Fibroblast of villous mesenchyme (primary cell): ENCODE measurements around the gene VPS13A. TPM values are rescaled to one million over a fixed set of nuclear protein-coding genes. Genes with fewer than 3 reads are reported as not detected.

Experiments
- DNase-seq: peaks from one replicate; pipeline ENCODE4 v3.0.0-alpha.2; 2010; ENCODE audit warnings: low read depth
- H3K4me3 ChIP-seq: 2 replicates; pipeline ENCODE4 v1.5.1; 2011; ENCODE audit warnings: low read depth, mild to moderate bottlenecking, low read length
- CTCF ChIP-seq: IDR thresholded peaks from 2 replicates; pipeline ENCODE4 v1.5.1; 2012; ENCODE audit warnings: low read depth, mild to moderate bottlenecking, low read length; ENCODE audit not compliant: insufficient read depth
- total RNA-seq: library from RNA; depleted of rRNA; stranded (reverse); fragments of >200 nt; gene quantifications from 2 replicates; pipeline ENCODE4 v1.2.3, GENCODE V29; 2012

VPS13A gene
- total RNA-seq, 1 donor: 53.1 TPM

DNA sequence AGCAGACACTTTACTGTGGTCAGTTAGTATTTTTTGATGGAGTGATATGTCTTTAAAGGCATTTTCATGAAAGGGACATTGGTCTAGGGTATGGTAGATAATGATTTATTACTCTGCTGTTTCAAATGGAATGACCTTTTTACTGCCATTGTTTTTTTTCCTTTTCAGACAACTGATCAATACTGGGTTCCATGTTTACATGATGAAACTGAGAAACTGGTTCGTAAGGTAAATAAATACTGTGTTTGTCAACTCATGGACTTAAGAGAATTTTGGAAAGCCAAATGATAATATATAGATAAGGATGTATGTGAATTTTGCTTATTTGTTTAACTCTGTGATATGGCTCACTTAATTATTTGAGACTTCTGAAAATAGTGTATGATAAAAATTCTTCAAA is 35.5 kb downstream of the VPS13A start:
- no peak overlapping the region for H3K4me3 ChIP-seq
- DNase-seq: no peak
- TF ChIP-seq CTCF: no peak

DNA sequence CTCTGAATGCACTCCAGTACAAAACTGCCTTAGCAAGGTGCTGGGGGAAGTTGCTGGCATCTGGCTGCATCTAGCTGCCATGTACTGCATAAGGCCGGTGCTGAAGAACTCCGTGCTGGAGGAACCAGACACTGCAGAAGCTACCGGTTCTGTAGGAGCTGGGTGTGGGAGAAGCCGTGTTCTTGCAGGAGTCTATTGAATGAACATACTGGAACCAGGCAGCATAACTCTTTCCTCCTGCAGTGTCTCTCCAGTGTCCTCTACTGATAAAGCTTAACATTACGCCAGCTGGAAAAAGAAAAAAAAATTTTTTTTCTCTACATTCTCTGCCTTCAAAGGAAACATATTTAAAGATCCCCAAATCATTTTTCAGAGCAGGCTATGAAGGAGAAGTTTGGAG is 38.5 kb downstream of the VPS13A start:
- peak; percentile 30 for DNase-seq
- H3K4me3 ChIP-seq: no peak overlapping the region
- TF ChIP-seq CTCF: peak; percentile 38

GRCh38 chr9:77218612-77219011 is 41.3 kb downstream of the VPS13A start:
- peak; percentile 70 for DNase-seq
- H3K4me3 ChIP-seq: no peak overlapping the region
- TF ChIP-seq CTCF: no peak

DNA sequence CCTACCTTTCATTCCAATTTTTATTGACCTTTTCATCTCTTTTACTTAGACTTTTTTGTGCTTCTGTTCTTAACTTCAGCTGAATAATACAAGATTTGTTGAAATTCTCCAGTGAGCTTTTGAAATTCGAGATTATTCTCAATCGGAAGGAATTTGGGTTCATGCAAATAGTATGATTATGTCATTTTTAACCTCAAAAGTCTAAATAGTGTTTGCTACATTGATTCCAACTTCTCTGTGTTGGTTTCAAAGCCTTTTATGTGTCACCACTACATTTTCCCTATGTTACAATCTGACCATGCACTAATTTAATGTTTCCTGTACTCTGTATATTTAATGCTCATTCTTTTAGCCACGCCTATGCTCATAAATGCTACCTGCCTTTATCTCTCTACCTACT is 44.1 kb downstream of the VPS13A start:
- no peak for DNase-seq
- TF ChIP-seq CTCF: no peak
- H3K4me3 ChIP-seq: no peak overlapping the region

DNA sequence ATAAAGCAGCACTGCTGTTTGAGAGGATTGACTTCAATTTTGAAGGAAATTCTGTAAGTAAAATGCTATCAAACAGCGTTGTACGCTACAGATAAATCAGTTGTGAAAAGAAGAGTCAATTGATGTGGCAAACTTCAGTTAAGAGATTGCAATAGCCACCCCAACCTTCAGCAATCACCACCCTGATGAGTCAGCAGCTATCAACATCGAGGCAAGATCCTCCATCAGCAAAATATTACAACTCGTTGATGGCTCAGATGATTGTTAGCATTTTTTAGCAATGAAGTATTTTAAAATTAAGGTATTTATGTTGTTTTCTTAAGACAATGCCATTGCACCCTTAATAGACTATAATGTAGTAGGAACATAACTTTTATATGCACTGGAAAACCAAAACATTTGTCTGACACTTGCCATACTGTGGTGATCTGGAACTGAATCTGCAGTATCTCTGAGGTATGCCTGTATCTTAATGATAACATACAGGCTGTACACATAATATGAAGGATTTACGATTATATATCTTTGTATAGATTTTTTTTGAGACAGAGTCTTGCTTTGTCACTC is 47.5 kb downstream of the VPS13A start:
- H3K4me3 ChIP-seq: no peak overlapping the region
- DNase-seq: peak; percentile 75

DNA sequence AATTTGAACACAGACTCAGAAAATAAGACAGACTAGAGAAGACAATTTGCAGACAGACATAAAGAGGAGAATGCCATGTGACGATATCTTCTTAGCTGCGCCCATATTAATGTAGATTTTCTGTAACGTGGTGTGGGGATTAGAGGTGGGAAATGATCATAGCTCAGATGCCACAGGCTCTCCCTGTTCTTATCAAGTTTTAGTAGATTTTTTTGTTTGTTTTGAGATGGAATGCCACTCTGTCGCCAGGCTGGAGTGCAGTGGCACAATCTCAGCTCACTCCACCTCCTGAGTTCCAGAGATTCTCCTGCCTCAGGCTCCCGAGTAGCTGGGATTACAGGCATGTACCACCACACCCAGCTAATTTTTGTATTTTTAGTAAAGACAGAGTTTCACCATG is 59.4 kb downstream of the VPS13A start:
- H3K4me3 ChIP-seq: no peak overlapping the region
- no peak for DNase-seq
- TF ChIP-seq CTCF: no peak

More for the DNA sequence above, 47.5 kb downstream of the VPS13A start:
- TF ChIP-seq CTCF: no peak

DNA sequence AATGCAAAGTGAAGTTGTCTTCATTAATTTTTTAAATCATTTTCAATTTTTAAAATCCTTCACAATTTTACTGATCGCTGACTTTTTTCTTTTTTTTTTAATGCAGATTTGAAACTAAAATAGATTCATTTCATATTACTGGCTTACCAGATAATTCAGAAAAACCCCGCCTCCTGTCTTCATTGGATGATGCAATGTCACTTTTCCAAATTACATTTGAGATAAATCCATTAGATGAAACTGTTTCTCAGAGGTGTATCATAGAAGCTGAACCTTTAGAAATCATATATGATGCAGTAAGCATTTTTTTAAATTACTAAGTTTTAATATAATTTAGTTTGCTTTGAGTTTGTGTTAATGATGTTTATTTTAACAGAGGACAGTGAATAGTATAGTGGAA is 60.6 kb downstream of the VPS13A start:
- no peak overlapping the region for H3K4me3 ChIP-seq
- no peak for TF ChIP-seq CTCF
- DNase-seq: no peak
